Suprapubic skin (tissue), 4 donors: ENCODE measurements around the gene ZNF777. TPM values are rescaled to one million over a fixed set of nuclear protein-coding genes. Genes with fewer than 3 reads are reported as not detected.
"Not testable (repeated sequence)": the region's sequence is repeated elsewhere in the genome, so short reads cannot be mapped to it uniquely, and the experiment has no call there.

ENCODE experiments used
- DNase-seq, 2 donors: peaks; one replicate each; pipeline ENCODE4 v3.0.0-alpha.2; 2019; ENCODE audit warnings: low spot score in 2 of 2
- H3K27ac ChIP-seq: fragments of 200-600 bp; sonication (generic); one replicate; pipeline ENCODE4 v1.5.1; 2019
- H3K27me3 ChIP-seq: fragments of 200-600 bp; sonication (generic); one replicate; pipeline ENCODE4 v1.5.1; 2019
- H3K36me3 ChIP-seq: fragments of 200-600 bp; sonication (generic); one replicate; pipeline ENCODE4 v1.5.1; 2019
- H3K4me1 ChIP-seq: fragments of 200-600 bp; sonication (generic); one replicate; pipeline ENCODE4 v1.5.1; 2019
- H3K4me3 ChIP-seq: fragments of 200-600 bp; sonication (generic); one replicate; pipeline ENCODE4 v1.5.1; 2019; ENCODE audit warnings: mild to moderate bottlenecking
- H3K9me3 ChIP-seq: fragments of 200-600 bp; sonication (generic); one replicate; pipeline ENCODE4 v1.5.1; 2019
- CTCF ChIP-seq, 2 donors: fragments of 200-600 bp in 1 of 2; fragments of 450-650 bp in 1 of 2; sonication (generic) in 1 of 2; IDR thresholded peaks; one replicate each; pipeline ENCODE4 v1.5.1; 2016 to 2019; ENCODE audit warnings: antibody characterized with exemption in 2 of 2, mild to moderate bottlenecking in 1 of 2, moderate library complexity in 1 of 2
- EP300 ChIP-seq: sonication (generic); formaldehyde crosslinking; IDR thresholded peaks from one replicate; pipeline ENCODE4 v1.6.1; 2017; ENCODE audit warnings: antibody characterized with exemption
- POLR2A ChIP-seq, 2 donors: fragments of 450-650 bp; IDR thresholded peaks; one replicate each; pipeline ENCODE4 v1.6.1; 2017; ENCODE audit warnings: antibody characterized with exemption in 2 of 2, mild to moderate bottlenecking in 2 of 2, moderate library complexity in 2 of 2
- POLR2AphosphoS5 ChIP-seq, 3 donors: sonication (generic); formaldehyde crosslinking; IDR thresholded peaks; one replicate each; pipeline ENCODE4 v1.6.1; 2017; ENCODE audit warnings: antibody characterized with exemption in 3 of 3
- WGBS: methylation state at CpG from one replicate; pipeline ENCODE4 v1.1.5; 2018; 5-methylcytosine and 5-hydroxymethylcytosine counted together
- total RNA-seq, 4 donors: library from RNA; depleted of rRNA; stranded (reverse); fragments of >200 nt; gene quantifications; one replicate each; pipeline ENCODE4 v1.1.0, GENCODE V29; 2016

ZNF777 gene
- total RNA-seq, 4 donors from 2014 or later: 11.6 to 16.4 (median 14.9) TPM

- 93% methylated on average over 5 of the region's 6 CpGs for WGBS
- Histone ChIP-seq H3K27ac (no peak overlapping the region), H3K4me1 (no peaks in the 10 kb centered on the region), H3K36me3 (peaks cover 85% of the 10 kb centered on the region), H3K9me3 (no peaks in the 10 kb centered on the region), H3K27me3 (no peaks in the 10 kb centered on the region), H3K4me3 (no peak overlapping the region)
- TF ChIP-seq CTCF (IDR thresholded peaks at IDR 0.05) (no peak), POLR2AphosphoS5 (IDR thresholded peaks at IDR 0.05) (no peak), EP300 (no peak), POLR2A (IDR thresholded peaks at IDR 0.05) (no peak)
- peak in 1 of 2 donors; percentile 43 for DNase-seq
Observed at GRCh38 chr7:149449897-149450296, 11.0 kb downstream of the ZNF777 start.

GRCh38 chr7:149448961-149449360 is 11.9 kb downstream of the ZNF777 start:
- TF ChIP-seq POLR2A (IDR thresholded peaks at IDR 0.05) (no peak), CTCF (IDR thresholded peaks at IDR 0.05) (no peak), EP300 (no peak), POLR2AphosphoS5 (IDR thresholded peaks at IDR 0.05) (no peak)
- peaks cover 83% of the 10 kb centered on the region for H3K36me3 ChIP-seq
- no peaks in the 10 kb centered on the region for H3K27me3 ChIP-seq
- WGBS: 86% methylated on average over 8 of the region's 8 CpGs
- H3K4me3 ChIP-seq: no peak overlapping the region
- DNase-seq: peak in 1 of 2 donors; percentile 50
- no peaks in the 10 kb centered on the region for H3K4me1 ChIP-seq
- H3K27ac ChIP-seq: no peak overlapping the region
- no peaks in the 10 kb centered on the region for H3K9me3 ChIP-seq

GRCh38 chr7:149446026-149446425 is 14.8 kb downstream of the ZNF777 start:
- H3K36me3 ChIP-seq: peaks cover 67% of the 10 kb centered on the region
- 97% methylated on average over 11 of the region's 11 CpGs for WGBS
- not testable (repeated sequence) for H3K27ac ChIP-seq, H3K4me1 ChIP-seq, H3K27me3 ChIP-seq, H3K4me3 ChIP-seq, H3K9me3 ChIP-seq
- peak in 1 of 2 donors; percentile 35 for DNase-seq

GRCh38 chr7:149444287-149444686 is 16.6 kb downstream of the ZNF777 start:
- no peaks in the 10 kb centered on the region for H3K4me1 ChIP-seq
- peak in 1 of 2 donors; percentile 49 for DNase-seq
- TF ChIP-seq POLR2A (IDR thresholded peaks at IDR 0.05): no peak
- no peak for TF ChIP-seq CTCF (IDR thresholded peaks at IDR 0.05)
- TF ChIP-seq EP300: no peak
- TF ChIP-seq POLR2AphosphoS5 (IDR thresholded peaks at IDR 0.05): no peak
- no peak overlapping the region for H3K4me3 ChIP-seq
- no peak overlapping the region for H3K27ac ChIP-seq
- H3K27me3 ChIP-seq: no peaks in the 10 kb centered on the region
- 91% methylated on average over 6 of the region's 6 CpGs for WGBS
- H3K36me3 ChIP-seq: peaks cover 49% of the 10 kb centered on the region
- no peaks in the 10 kb centered on the region for H3K9me3 ChIP-seq

GRCh38 chr7:149443523-149443922 is 17.3 kb downstream of the ZNF777 start:
- 94% methylated on average over 7 of the region's 7 CpGs for WGBS
- TF ChIP-seq EP300 (no peak), POLR2A (IDR thresholded peaks at IDR 0.05) (no peak), CTCF (IDR thresholded peaks at IDR 0.05) (no peak), POLR2AphosphoS5 (IDR thresholded peaks at IDR 0.05) (no peak)
- peaks cover 42% of the 10 kb centered on the region for H3K36me3 ChIP-seq
- H3K27ac ChIP-seq: no peak overlapping the region
- DNase-seq: peak in 1 of 2 donors; percentile 15
- H3K4me1 ChIP-seq: no peaks in the 10 kb centered on the region
- H3K4me3 ChIP-seq: no peak overlapping the region
- no peaks in the 10 kb centered on the region for H3K9me3 ChIP-seq
- no peaks in the 10 kb centered on the region for H3K27me3 ChIP-seq

- TF ChIP-seq POLR2A (IDR thresholded peaks at IDR 0.05) (no peak), EP300 (no peak), CTCF (IDR thresholded peaks at IDR 0.05) (no peak), POLR2AphosphoS5 (IDR thresholded peaks at IDR 0.05) (no peak)
- 74% methylated on average over 3 of the region's 3 CpGs for WGBS
- H3K9me3 ChIP-seq: no peaks in the 10 kb centered on the region
- H3K36me3 ChIP-seq: peaks cover 41% of the 10 kb centered on the region
- H3K4me3 ChIP-seq: no peak overlapping the region
- H3K27me3 ChIP-seq: no peaks in the 10 kb centered on the region
- H3K4me1 ChIP-seq: no peaks in the 10 kb centered on the region
- H3K27ac ChIP-seq: no peak overlapping the region
- no peak for DNase-seq
Observed at GRCh38 chr7:149442924-149443323, 17.9 kb downstream of the ZNF777 start.
